HepG2 (cell line): ENCODE data around the gene OTUB2. TPM values are rescaled to one million over a fixed set of nuclear protein-coding genes. Genes with fewer than 3 reads are reported as not detected.

Source experiments
- CSRNP1 ChIP-seq: sonication (generic); formaldehyde crosslinking; IDR thresholded peaks from 2 replicates; pipeline ENCODE4 v1.8.1; 2023; ENCODE audit warnings: mild to moderate bottlenecking, missing genetic modification reagents
- HDAC2 ChIP-seq: sonication (generic); formaldehyde crosslinking; IDR thresholded peaks from 2 replicates; pipeline ENCODE4 v1.4.0; 2020; ENCODE audit warnings: missing genetic modification reagents
- KAT7 ChIP-seq: IDR thresholded peaks from 2 replicates; pipeline ENCODE4 v1.6.1; 2018; ENCODE audit warnings: borderline replicate concordance, missing compliant biosample characterization
- KDM2A ChIP-seq: sonication (generic); formaldehyde crosslinking; IDR thresholded peaks from 2 replicates; pipeline ENCODE4 v1.4.0; 2020; ENCODE audit warnings: low read depth, missing genetic modification reagents, borderline replicate concordance
- MTERF4 ChIP-seq: sonication (generic); formaldehyde crosslinking; IDR thresholded peaks from 2 replicates; pipeline ENCODE4 v1.8.0; 2023; ENCODE audit warnings: mild to moderate bottlenecking, missing genetic modification reagents
- NFIC ChIP-seq: IDR thresholded peaks from 2 replicates; pipeline ENCODE4 v1.6.1; 2012; ENCODE audit warnings: mild to moderate bottlenecking, low read length, inconsistent platforms
- NKX3-1 ChIP-seq: sonication (generic); formaldehyde crosslinking; IDR thresholded peaks from 2 replicates; pipeline ENCODE4 v1.5.0; 2020; ENCODE audit warnings: missing genetic modification reagents
- SKI ChIP-seq: fragments of 450-650 bp; IDR thresholded peaks from one replicate; pipeline ENCODE4 v1.6.1; 2018; ENCODE audit warnings: mild to moderate bottlenecking; ENCODE audit not compliant: partially characterized antibody
- SPEN ChIP-seq: sonication (generic); formaldehyde crosslinking; IDR thresholded peaks from 2 replicates; pipeline ENCODE4 v1.5.1; 2020; ENCODE audit warnings: low read depth, mild to moderate bottlenecking, missing genetic modification reagents
- TOPORS ChIP-seq: sonication (generic); formaldehyde crosslinking; IDR thresholded peaks from 2 replicates; pipeline ENCODE4 v1.8.0; 2023; ENCODE audit warnings: mild to moderate bottlenecking, missing genetic modification reagents
- U2AF2 ChIP-seq: fragments of 200-400 bp; formaldehyde crosslinking; IDR thresholded peaks from 2 replicates; pipeline ENCODE4 v1.6.1; 2017; ENCODE audit warnings: low read depth, mild to moderate bottlenecking, low read length
- ZBTB20 ChIP-seq: sonication (generic); formaldehyde crosslinking; IDR thresholded peaks from 2 replicates; pipeline ENCODE4 v1.8.1; 2023; ENCODE audit warnings: missing genetic modification reagents, low read depth, mild to moderate bottlenecking, borderline replicate concordance
- ZBTB38 ChIP-seq: sonication (generic); formaldehyde crosslinking; IDR thresholded peaks from 2 replicates; pipeline ENCODE4 v1.5.1; 2020; ENCODE audit warnings: mild to moderate bottlenecking, missing genetic modification reagents
- ZFP91 ChIP-seq: sonication (generic); formaldehyde crosslinking; IDR thresholded peaks from 2 replicates; pipeline ENCODE4 v1.9.0; 2022; ENCODE audit warnings: missing genetic modification reagents, mild to moderate bottlenecking, borderline replicate concordance
- ZHX1 ChIP-seq: sonication (generic); formaldehyde crosslinking; IDR thresholded peaks from 2 replicates; pipeline ENCODE4 v1.8.1; 2022; ENCODE audit warnings: low read depth, mild to moderate bottlenecking, missing genetic modification reagents
- ZNF143 ChIP-seq: sonication (generic); formaldehyde crosslinking; IDR thresholded peaks from 2 replicates; pipeline ENCODE4 v1.4.0; 2020; ENCODE audit warnings: missing genetic modification reagents
- ZNF326 ChIP-seq: sonication (generic); formaldehyde crosslinking; IDR thresholded peaks from 2 replicates; pipeline ENCODE4 v1.4.0; 2020; ENCODE audit warnings: missing genetic modification reagents, borderline replicate concordance
- ZNF337 ChIP-seq: sonication (generic); formaldehyde crosslinking; IDR thresholded peaks from 2 replicates; pipeline ENCODE4 v1.5.1; 2020; ENCODE audit warnings: missing genetic modification reagents, low read depth, mild to moderate bottlenecking, borderline replicate concordance
- ZNF530 ChIP-seq: sonication (generic); formaldehyde crosslinking; IDR thresholded peaks from 2 replicates; pipeline ENCODE4 v1.5.0; 2020; ENCODE audit warnings: low read depth, mild to moderate bottlenecking, missing genetic modification reagents
- ZNF563 ChIP-seq: sonication (generic); formaldehyde crosslinking; IDR thresholded peaks from 2 replicates; pipeline ENCODE4 v1.8.0; 2022; ENCODE audit warnings: mild to moderate bottlenecking, moderate library complexity, missing genetic modification reagents
- ZNF570 ChIP-seq: sonication (generic); formaldehyde crosslinking; IDR thresholded peaks from 2 replicates; pipeline ENCODE4 v1.4.0; 2020; ENCODE audit warnings: mild to moderate bottlenecking, missing genetic modification reagents, borderline replicate concordance
- ZNF652 ChIP-seq: IDR thresholded peaks from 2 replicates; pipeline ENCODE4 v1.6.1; 2016; ENCODE audit warnings: low read depth, borderline replicate concordance
- polyA plus RNA-seq, 8 experiments: library from polyadenylated mRNA; depleted of rRNA in 3 of 8; stranded (reverse) in 7 of 8; unstranded in 1 of 8; fragments of >200 nt; fragmentation: Illumina TruSeq in 4 of 8; extraction: Trizol in 4 of 8; gene quantifications; 2 replicates each; pipeline versions ENCODE4 v1.2.1 to v1.2.3, GENCODE V29; 2011 to 2016; ENCODE audit warnings: low read depth in 4 of 8, missing spikeins in 1 of 8, mixed read lengths in 1 of 8; ENCODE audit not compliant: insufficient read depth in 1 of 8
- total RNA-seq, 5 experiments: library from RNA; depleted of rRNA; stranded (reverse); fragments of >200 nt; fragmentation: Illumina TruSeq; extraction: Trizol; gene quantifications; 2 replicates each; pipeline ENCODE4 v1.2.3, GENCODE V29; 2016; ENCODE audit warnings: low read depth in 1 of 5

The OTUB2 gene
- total and polyA plus RNA-seq, 2 of the 13 experiments (the other 11 are each of a cell fraction or from before 2014, with no cell fraction given) = 2.2 to 2.4 TPM

- TF ChIP-seq SPEN (CRISPR knock-in tag) (no peak), SKI (no peak), ZBTB20 (CRISPR knock-in tag) (no peak), ZNF563 (CRISPR knock-in tag) (no peak), KDM2A (CRISPR knock-in tag) (peak; percentile 80), CSRNP1 (CRISPR knock-in tag) (no peak), ZFP91 (CRISPR knock-in tag) (no peak), ZHX1 (CRISPR knock-in tag) (no peak), HDAC2 (CRISPR knock-in tag) (peak; percentile 44; the same call in 1 of the 2 replicates), KAT7 (CRISPR knock-in tag) (no peak), MTERF4 (no peak), ZNF143 (CRISPR knock-in tag) (no peak), TOPORS (no peak), ZNF326 (no peak), U2AF2 (no peak), ZNF530 (no peak), ZBTB38 (CRISPR knock-in tag) (no peak), NKX3-1 (CRISPR knock-in tag) (no peak), ZNF570 (CRISPR knock-in tag) (no peak), ZNF652 (CRISPR knock-in tag) (no peak), NFIC (no peak), ZNF337 (CRISPR knock-in tag) (no peak)
These were observed 24.4 kb upstream of the OTUB2 start (continued) for GRCh38 chr14:94001501-94002396.
